ENCODE results near the gene FYCO1.
A peak's percentile ranks its signal among the peaks of the same experiment; 100 is the strongest.

Gene FYCO1

DNA sequence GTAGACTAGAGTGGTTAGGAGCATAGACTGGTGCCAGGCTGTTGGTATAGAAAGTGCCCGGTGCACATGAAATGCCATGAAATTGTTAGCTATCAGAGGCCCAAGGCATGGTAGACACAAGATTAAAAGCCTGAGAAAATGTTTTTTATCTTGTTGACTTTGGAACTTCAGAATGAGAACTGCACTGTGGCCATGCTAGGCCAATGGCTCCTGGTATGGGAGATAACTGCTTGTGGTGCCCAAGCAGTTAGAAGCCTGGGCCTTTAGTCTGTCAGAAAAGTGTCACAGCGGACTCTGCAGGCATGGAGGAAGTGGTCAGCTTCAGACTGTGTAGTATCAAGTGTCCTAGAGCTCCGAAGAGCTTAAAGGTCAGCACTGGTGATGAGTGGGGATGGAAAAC lies 11.9 kb downstream of the FYCO1 start:
- no peak for DNase-seq

DNA sequence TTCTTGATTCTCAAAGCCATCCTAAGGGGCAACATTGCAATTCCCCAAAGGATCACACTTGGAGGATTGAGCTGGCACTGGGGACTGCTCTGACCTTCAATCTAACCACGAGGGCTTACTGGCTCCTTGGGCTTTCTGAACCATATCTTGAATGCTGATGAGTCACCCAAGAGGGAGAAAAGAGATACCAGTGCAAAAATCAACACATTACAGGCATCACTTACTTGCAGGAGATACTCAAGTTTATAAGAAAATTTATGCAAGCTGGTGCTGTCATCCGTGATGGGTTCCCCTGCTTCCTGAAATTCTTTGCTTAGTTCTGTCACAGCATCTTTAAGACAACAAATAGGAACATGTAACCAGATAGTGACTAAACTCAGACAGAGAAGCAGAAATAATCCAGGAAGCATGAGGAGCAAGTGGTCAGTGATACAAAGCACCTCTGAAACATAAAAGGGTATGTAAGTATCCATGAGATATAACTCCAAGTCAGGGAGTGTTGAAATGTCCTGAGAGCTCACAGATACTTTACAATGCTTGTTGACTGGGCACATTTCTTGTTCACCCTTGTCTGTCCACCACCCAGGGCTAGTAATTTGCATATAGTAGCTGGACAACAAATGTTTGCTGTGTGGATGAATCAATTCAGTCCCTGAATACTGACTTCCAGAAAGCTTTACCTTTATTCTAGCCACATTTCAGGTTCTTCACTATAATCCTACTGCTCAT lies 14.1 kb downstream of the FYCO1 start:
- no peak for DNase-seq

- DNase-seq, result no peak
Measured at GRCh38 chr3:45980819-45981218, 14.8 kb downstream of the FYCO1 start.

GRCh38 chr3:45980229-45980813 lies 15.3 kb downstream of the FYCO1 start:
- no peak for DNase-seq

DNA sequence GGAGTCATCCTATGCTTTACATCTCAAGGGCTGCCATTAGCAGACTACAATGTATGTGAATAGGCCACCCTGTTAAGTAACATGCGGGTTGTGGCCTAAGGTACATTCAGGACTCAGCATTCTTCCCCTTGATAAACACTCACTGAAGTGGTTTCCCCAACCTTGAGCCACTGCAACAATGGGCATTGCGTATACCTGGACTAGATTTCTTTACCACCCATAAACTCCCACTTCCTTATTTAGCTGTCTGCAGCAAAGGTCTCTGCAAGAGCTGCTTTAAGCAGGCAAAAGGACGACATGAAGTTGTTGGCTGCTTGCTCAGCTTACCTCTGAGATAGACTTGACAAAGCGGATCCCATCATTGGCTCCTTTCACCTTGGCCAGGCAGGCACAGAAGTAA lies 16.2 kb downstream of the FYCO1 start:
- no peak for DNase-seq

- DNase-seq, result peak; percentile 60
Measured at GRCh38 chr3:45978006-45978761, 17.4 kb downstream of the FYCO1 start.

DNA sequence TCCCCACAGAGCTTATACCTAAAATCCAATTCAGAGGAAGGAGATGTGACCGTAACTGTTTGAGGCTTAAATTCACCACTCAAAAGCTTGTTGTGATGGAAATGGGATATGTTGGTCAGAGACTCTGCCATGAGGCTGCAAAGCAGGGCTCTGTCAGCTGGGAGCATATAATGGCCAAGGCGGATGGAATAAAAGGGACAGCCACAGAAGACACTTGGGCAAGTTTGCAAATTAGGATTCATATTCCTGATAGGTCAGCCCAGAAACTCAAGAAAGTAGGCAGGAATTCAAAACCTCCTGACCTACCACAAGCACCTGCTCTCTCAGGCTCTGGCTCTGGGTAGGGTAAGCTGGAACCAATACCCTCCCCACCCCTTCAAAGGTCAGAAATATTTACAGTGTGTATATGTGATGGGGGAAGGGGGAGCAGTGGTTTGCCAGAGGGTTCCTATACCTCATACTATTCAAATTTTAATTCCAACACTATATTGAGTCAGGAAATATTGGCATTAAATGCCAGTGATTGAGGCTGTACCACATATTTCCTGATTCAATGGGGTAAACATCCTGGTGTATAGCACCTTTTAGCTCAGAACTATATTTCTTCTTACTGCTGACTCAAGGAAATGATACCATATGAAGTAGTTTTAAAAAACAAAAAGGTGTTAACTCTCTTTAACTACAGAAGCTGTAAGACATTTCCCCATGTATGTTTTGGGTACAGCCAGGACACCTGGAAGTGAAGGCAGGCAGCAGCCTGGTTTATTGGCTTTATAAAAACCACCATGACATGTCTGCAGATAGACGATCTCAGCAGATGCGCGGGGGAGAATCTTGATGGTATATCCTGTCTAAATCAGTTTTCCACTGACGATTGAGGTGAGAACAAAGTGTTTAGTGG lies 19.2 kb downstream of the FYCO1 start:
- peak; percentile 50 for DNase-seq

DNA sequence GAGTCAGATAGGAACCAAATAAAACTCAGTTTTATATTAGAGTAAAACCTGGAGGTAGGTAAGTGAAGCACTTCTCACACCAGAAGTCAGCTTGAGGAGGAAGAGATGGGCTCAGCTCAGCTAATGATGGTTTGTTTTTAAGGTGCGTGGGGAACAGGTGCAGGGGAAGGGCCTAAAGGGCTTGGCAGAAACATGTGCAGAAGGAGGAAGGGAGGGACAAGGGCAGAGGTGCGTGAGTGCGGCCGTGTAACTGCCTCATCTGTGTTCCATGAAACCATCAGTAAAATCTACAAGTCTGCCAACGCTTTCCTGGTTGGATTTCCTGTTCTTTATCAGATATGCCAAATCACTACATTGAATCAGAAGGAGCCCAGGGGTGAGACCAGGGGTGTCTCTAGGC lies 19.9 kb downstream of the FYCO1 start:
- DNase-seq, result no peak

- DNase-seq, result no peak
Measured at GRCh38 chr3:45974686-45975085, 20.9 kb downstream of the FYCO1 start.

GRCh38 chr3:45972534-45973402 lies 22.9 kb downstream of the FYCO1 start:
- DNase-seq, result no peak

DNA sequence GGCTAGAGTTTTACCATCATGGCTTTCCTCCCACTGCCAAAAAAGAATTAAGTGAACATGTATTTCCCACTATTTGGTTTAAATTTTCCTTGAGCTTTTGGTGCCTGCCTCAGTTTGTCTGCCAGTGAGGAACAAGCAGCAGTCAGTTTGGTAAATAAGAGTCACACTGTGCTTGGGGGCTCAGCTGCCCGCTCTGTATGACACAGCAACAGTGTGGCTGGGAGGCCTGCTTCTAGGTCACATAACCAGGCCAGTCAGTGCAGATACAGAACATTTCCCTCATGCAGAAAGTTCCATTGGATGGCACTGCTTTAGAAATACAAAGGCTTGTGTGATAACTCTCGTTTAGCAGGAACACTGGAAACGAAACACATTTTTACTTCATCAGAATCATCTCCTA lies 25.7 kb downstream of the FYCO1 start:
- DNase-seq, result no peak

- no peak for DNase-seq
Measured at GRCh38 chr3:45969116-45969515, 26.5 kb downstream of the FYCO1 start.

DNA sequence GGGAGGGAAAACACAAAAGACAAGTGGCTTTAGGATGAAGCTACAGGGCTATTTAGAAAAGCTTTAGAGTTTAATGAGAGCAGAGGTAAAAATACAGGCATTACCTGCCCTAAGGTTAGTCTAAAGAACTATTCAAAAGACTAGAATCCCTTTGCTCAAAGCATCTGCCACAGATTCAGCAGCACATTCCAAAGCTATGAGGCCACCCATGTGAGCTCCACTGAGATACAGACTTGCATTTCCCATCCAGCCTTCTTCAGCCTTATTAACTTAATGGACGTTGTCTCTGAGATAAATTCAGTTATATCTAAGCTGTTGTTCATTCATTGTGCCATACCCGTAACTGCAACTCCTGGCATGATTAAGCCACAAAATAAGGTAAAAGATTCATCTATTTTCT lies 26.9 kb downstream of the FYCO1 start:
- DNase-seq, result no peak

- no peak for DNase-seq
Measured at GRCh38 chr3:45968149-45968548, 27.5 kb downstream of the FYCO1 start.

- DNase-seq, result no peak
Measured at GRCh38 chr3:45967724-45968123, 27.9 kb downstream of the FYCO1 start.

DNA sequence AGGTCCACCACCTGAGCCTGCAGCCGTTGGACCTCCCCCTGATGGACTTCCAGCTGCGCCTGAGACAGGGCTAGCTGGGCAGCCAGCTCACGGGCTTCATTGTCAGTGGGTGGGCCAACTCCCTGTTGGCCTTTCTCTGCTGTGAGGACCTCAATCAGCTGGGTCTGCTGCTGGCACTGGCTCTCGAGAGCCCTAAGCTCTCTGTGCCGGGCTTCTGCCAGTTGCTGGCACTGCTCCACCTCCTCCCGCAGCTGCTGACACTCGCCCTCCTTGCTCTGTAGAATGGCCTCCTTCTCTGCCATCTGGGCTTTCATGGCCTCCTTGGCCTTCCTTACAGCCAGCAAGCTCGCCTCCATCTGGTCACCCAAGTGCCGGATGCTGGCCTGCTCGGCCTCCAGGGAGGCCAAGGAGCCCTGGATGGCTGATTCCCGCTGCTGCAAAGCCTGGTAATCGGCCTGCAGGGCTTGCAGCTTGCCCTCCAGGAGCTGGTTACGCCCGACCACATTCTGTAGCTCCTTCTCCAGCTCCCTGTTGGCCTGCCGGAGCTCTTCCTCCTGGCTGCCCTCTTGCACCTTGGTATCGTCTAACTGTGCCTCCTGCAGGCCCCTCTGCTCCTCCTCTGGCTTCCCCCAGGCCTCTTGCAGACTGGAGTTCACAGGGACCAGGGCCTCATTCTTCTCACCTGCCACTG lies 28.5 kb downstream of the FYCO1 start:
- DNase-seq, result no peak

GRCh38 chr3:45966371-45966791 lies 29.2 kb downstream of the FYCO1 start:
- DNase-seq, result no peak

DNA sequence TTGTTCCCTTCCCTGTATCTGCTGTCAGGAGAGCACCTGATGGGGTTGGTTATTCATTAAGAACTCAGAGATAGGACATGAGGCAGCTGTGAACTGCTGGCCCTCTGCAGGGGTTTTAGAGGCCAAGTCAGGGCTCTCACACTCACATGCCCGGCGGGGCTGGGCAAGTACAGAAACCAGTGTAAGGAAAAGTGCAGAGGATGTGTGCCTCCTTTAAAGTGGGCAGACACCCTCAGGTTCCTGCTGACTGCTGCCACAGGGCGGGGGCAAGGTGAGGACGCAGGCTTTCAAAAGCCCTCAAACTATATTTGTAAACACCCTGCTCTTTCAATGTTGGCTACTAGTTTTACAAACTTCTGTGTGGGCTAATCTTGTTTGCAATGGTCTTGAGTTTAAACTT lies 30.0 kb downstream of the FYCO1 start:
- peak; percentile 40 for DNase-seq

GRCh38 chr3:45965253-45965652 lies 30.4 kb downstream of the FYCO1 start:
- DNase-seq, result no peak

DNA sequence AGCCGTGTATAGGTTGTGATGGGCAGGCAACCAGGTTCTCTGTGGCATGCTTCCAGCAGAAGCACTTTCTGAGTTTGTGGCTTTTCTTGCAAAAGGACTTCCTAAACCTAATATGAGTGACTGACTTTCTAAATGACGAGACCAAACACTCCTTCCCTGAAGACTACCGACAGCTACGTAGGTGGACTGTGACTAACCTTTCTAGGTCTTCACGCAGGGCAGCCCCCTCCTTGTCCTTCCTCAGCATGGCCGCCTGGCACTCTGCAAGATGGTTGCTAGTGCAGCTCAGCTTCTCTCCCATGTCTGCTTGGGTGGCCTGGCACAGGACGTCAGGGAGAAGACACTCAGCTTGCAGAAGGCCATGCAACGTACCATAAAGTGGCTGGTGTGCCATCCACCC lies 31.5 kb downstream of the FYCO1 start:
- DNase-seq, result no peak

GRCh38 chr3:45962033-45962432 lies 33.6 kb downstream of the FYCO1 start:
- DNase-seq, result no peak

Data from CD4-positive, alpha-beta T cell treated with Interleukin-10 for 1 hour (primary cell).